ENCODE measurements around the gene ASTN1.

GRCh38 chr1:176903474-176903873, 261.0 kb downstream of the ASTN1 start:
- TF ChIP-seq CTCF (IDR thresholded peaks at IDR 0.05) (no peak), POLR2A (IDR thresholded peaks at IDR 0.05) (no peak), EP300 (IDR thresholded peaks at IDR 0.05) (no peak), POLR2AphosphoS5 (IDR thresholded peaks at IDR 0.05) (no peak)
